Kidney epithelial cell (primary cell): Measurements from ENCODE around the gene PHC2. TPM values are rescaled to one million over a fixed set of nuclear protein-coding genes. Genes with fewer than 3 reads are reported as not detected.
A peak's percentile ranks its signal among the peaks of the same experiment; 100 is the strongest.

Source experiments
- DNase-seq: peaks from one replicate; pipeline ENCODE4 v3.0.0-alpha.2; 2010; ENCODE audit warnings: low read depth
- H3K27me3 ChIP-seq: 2 replicates; pipeline ENCODE4 v1.6.0; 2011; ENCODE audit warnings: low read length; ENCODE audit not compliant: control insufficient read depth, insufficient read depth
- H3K36me3 ChIP-seq: 2 replicates; pipeline ENCODE4 v1.5.1; 2011; ENCODE audit warnings: low read length; ENCODE audit not compliant: control insufficient read depth, insufficient read depth
- H3K4me3 ChIP-seq: 2 replicates; pipeline ENCODE4 v1.5.1; 2011; ENCODE audit warnings: low read depth, mild to moderate bottlenecking, control low read depth, low read length
- CTCF ChIP-seq: IDR thresholded peaks from 2 replicates; pipeline ENCODE4 v1.5.1; 2011; ENCODE audit warnings: mild to moderate bottlenecking, moderate library complexity, low read length, control low read depth, inconsistent platforms; ENCODE audit not compliant: insufficient read depth, poor library complexity, severe bottlenecking
- total RNA-seq: library from RNA; depleted of rRNA; stranded (reverse); fragments of >200 nt; gene quantifications from 2 replicates; pipeline ENCODE4 v1.2.3, GENCODE V29; 2015

PHC2 gene
- total RNA-seq, 1 donor from 2014 or later, result 216 TPM

GRCh38 chr1:33327587-33328325, 103.1 kb downstream of the PHC2 start:
- Histone ChIP-seq H3K36me3 (peaks cover 18% of the 10 kb centered on the region), H3K4me3 (no peak overlapping the region), H3K27me3 (no peaks in the 10 kb centered on the region)
- DNase-seq, result peak; percentile 85
- no peak for TF ChIP-seq CTCF

- H3K27me3 ChIP-seq, result no peaks in the 10 kb centered on the region
- no peak for DNase-seq
- no peak overlapping the region for H3K4me3 ChIP-seq
- peaks cover 20% of the 10 kb centered on the region for H3K36me3 ChIP-seq
- no peak for TF ChIP-seq CTCF
These were observed 104.1 kb downstream of the PHC2 start for GRCh38 chr1:33326785-33327184.

- no peaks in the 10 kb centered on the region for H3K27me3 ChIP-seq
- no peak for TF ChIP-seq CTCF
- H3K36me3 ChIP-seq, result peaks cover 17% of the 10 kb centered on the region
These were observed 106.0 kb downstream of the PHC2 start for GRCh38 chr1:33324677-33325575.

GRCh38 chr1:33323663-33324477, 107.0 kb downstream of the PHC2 start:
- TF ChIP-seq CTCF, result no peak
- Histone ChIP-seq H3K27me3 (no peaks in the 10 kb centered on the region), H3K4me3 (no peak overlapping the region), H3K36me3 (peaks cover 13% of the 10 kb centered on the region)
- no peak for DNase-seq

More at GRCh38 chr1:33324677-33325575, 106.0 kb downstream of the PHC2 start:
- H3K4me3 ChIP-seq, result no peak overlapping the region
- no peak for DNase-seq

GRCh38 chr1:33322870-33323585, 107.9 kb downstream of the PHC2 start:
- no peak for DNase-seq
- no peak for TF ChIP-seq CTCF
- H3K4me3 ChIP-seq, result no peak overlapping the region
- H3K27me3 ChIP-seq, result no peaks in the 10 kb centered on the region
- peaks cover 12% of the 10 kb centered on the region for H3K36me3 ChIP-seq
